Activated T-cell treated with anti-CD3 and anti-CD28 coated beads for 48 hours (primary cell): ENCODE results near the gene TVP23A.
A peak's percentile ranks its signal among the peaks of the same experiment; 100 is the strongest.
"Not testable (repeated sequence)": the region's sequence is repeated elsewhere in the genome, so short reads cannot be mapped to it uniquely, and the experiment has no call there.

Experiments used
- DNase-seq: peaks from one replicate; pipeline ENCODE4 v3.0.0-alpha.2; 2020; ENCODE audit warnings: low read depth

The TVP23A gene

GRCh38 chr16:10835281-10835931 lies 16.8 kb upstream of the TVP23A start:
- DNase-seq = peak; percentile 4

- no peak for DNase-seq
Observed at GRCh38 chr16:10834766-10835165, 16.2 kb upstream of the TVP23A start.

- DNase-seq = no peak
Observed at GRCh38 chr16:10834130-10834529, 15.5 kb upstream of the TVP23A start.

GRCh38 chr16:10833271-10833670 lies 14.7 kb upstream of the TVP23A start:
- DNase-seq = no peak

- no peak for DNase-seq
Observed at GRCh38 chr16:10831894-10832886, 13.6 kb upstream of the TVP23A start.

GRCh38 chr16:10830240-10830639 lies 11.6 kb upstream of the TVP23A start:
- DNase-seq = not testable (repeated sequence)

- DNase-seq = not testable (repeated sequence)
Observed at GRCh38 chr16:10829390-10830098, 10.9 kb upstream of the TVP23A start.

GRCh38 chr16:10828851-10829366 lies 10.3 kb upstream of the TVP23A start:
- DNase-seq = no peak

- DNase-seq = no peak
Observed at GRCh38 chr16:10827691-10828341, 9.2 kb upstream of the TVP23A start.

- no peak for DNase-seq
Observed at GRCh38 chr16:10824111-10824893, 5.7 kb upstream of the TVP23A start.

GRCh38 chr16:10822702-10823101 lies 4.1 kb upstream of the TVP23A start:
- no peak for DNase-seq

GRCh38 chr16:10820546-10820945 lies 2.0 kb upstream of the TVP23A start:
- DNase-seq = no peak

GRCh38 chr16:10817514-10817913 lies 1.1 kb downstream of the TVP23A start:
- DNase-seq = no peak

- DNase-seq = no peak
Observed at GRCh38 chr16:10813099-10813455, 5.5 kb downstream of the TVP23A start.

GRCh38 chr16:10812312-10813098 lies 6.1 kb downstream of the TVP23A start:
- DNase-seq = no peak

- no peak for DNase-seq
Observed at GRCh38 chr16:10809706-10810105, 8.9 kb downstream of the TVP23A start.

- no peak for DNase-seq
Observed at GRCh38 chr16:10808850-10809249, 9.7 kb downstream of the TVP23A start.

GRCh38 chr16:10808218-10808617 lies 10.4 kb downstream of the TVP23A start:
- no peak for DNase-seq

GRCh38 chr16:10806698-10807097 lies 11.9 kb downstream of the TVP23A start:
- no peak for DNase-seq

- no peak for DNase-seq
Observed at GRCh38 chr16:10805334-10805733, 13.3 kb downstream of the TVP23A start.
